IMR-90 (cell line): ENCODE measurements around the gene ICAM2. TPM values are rescaled to one million over a fixed set of nuclear protein-coding genes. Genes with fewer than 3 reads are reported as not detected.
A peak's percentile ranks its signal among the peaks of the same experiment; 100 is the strongest.

Source experiments
- ATAC-seq: fragments of 200-7000 bp; cut with Tn5 transposase; 2 replicates; pipeline ENCODE4 v1.9.1; 2020; ENCODE audit warnings: low read depth, mild to moderate bottlenecking, moderate library complexity
- BruUV-seq: library from RNA; stranded (reverse); fragments of 400-500 nt; replicated peaks from 2 replicates; lab custom pipeline; 2021; lab: Mats Ljungman, UMichigan
- CTCF ChIA-PET: fragments of 300-600 bp; formaldehyde crosslinking; extraction: SDS; loops from one replicate; lab custom pipeline; 2021; ENCODE audit warnings: antibody characterized with exemption; lab: Yijun Ruan, JAX
- POLR2A ChIA-PET: fragments of 300-600 bp; sonication (Branson Sonifier 250); formaldehyde crosslinking; loops from one replicate; lab custom pipeline; 2022; ENCODE audit warnings: antibody characterized with exemption; ENCODE audit not compliant: unreplicated experiment; lab: Charles Lee
- DNase-seq: peaks from one replicate; pipeline ENCODE4 v3.0.0; 2013
- H2AFZ ChIP-seq: replicated peaks from 2 replicates; pipeline ENCODE3; 2013; ENCODE audit warnings: low read length, mild to moderate bottlenecking; ENCODE audit not compliant: poor library complexity
- H2AK5ac ChIP-seq: 2 replicates; pipeline ENCODE4 v1.6.1; 2013; ENCODE audit warnings: low read depth, low read length, inconsistent platforms
- H2AK9ac ChIP-seq: replicated peaks from 2 replicates; pipeline ENCODE3; 2013; ENCODE audit warnings: mild to moderate bottlenecking, low read depth, low read length, moderate library complexity; ENCODE audit not compliant: poor library complexity
- H2BK120ac ChIP-seq: 2 replicates; pipeline ENCODE4 v1.6.1; 2013; ENCODE audit warnings: low read depth, low read length, inconsistent platforms
- H2BK15ac ChIP-seq: 3 replicates; pipeline ENCODE4 v1.6.1; 2013; ENCODE audit warnings: low read depth, low read length, inconsistent platforms
- H2BK20ac ChIP-seq: 2 replicates; pipeline ENCODE4 v1.6.1; 2013; ENCODE audit warnings: low read depth, mild to moderate bottlenecking, inconsistent platforms, low read length, moderate library complexity
- H2BK5ac ChIP-seq: 2 replicates; pipeline ENCODE4 v1.6.1; 2013; ENCODE audit warnings: mild to moderate bottlenecking, low read depth, low read length, inconsistent platforms; ENCODE audit not compliant: poor library complexity, severe bottlenecking
- H3K14ac ChIP-seq: replicated peaks from 2 replicates; pipeline ENCODE4 v1.6.1; 2013; ENCODE audit warnings: low read depth, low read length, inconsistent platforms
- H3K18ac ChIP-seq: 2 replicates; pipeline ENCODE4 v1.6.1; 2013; ENCODE audit warnings: low read depth, low read length, control low read depth
- H3K23ac ChIP-seq: 2 replicates; pipeline ENCODE4 v1.6.1; 2013; ENCODE audit warnings: low read depth, low read length, inconsistent platforms
- H3K27ac ChIP-seq: 2 replicates; pipeline ENCODE4 v1.5.1; 2013; ENCODE audit warnings: mild to moderate bottlenecking, control low read depth, low read length; ENCODE audit not compliant: insufficient read depth
- H3K27me3 ChIP-seq: 2 replicates; pipeline ENCODE4 v1.6.1; 2013; ENCODE audit warnings: low read length; ENCODE audit not compliant: control insufficient read depth, insufficient read depth
- H3K36me3 ChIP-seq: 2 replicates; pipeline ENCODE4 v1.6.1; 2013; ENCODE audit warnings: low read length, mixed read lengths; ENCODE audit not compliant: control insufficient read depth, insufficient read depth
- H3K4ac ChIP-seq: 2 replicates; pipeline ENCODE4 v1.6.1; 2013; ENCODE audit warnings: low read depth, low read length, inconsistent platforms
- H3K4me1 ChIP-seq: 2 replicates; pipeline ENCODE4 v1.6.1; 2013; ENCODE audit warnings: low read length, mixed read lengths; ENCODE audit not compliant: control insufficient read depth, insufficient read depth
- H3K4me2 ChIP-seq: 2 replicates; pipeline ENCODE4 v1.6.1; 2013; ENCODE audit warnings: low read depth, mild to moderate bottlenecking, control low read depth, low read length, moderate library complexity
- H3K4me3 ChIP-seq: 2 replicates; pipeline ENCODE4 v1.5.1; 2013; ENCODE audit warnings: low read depth, mild to moderate bottlenecking, control low read depth, low read length, moderate library complexity; ENCODE audit not compliant: insufficient read depth
- H3K56ac ChIP-seq: 2 replicates; pipeline ENCODE4 v1.6.1; 2013; ENCODE audit warnings: low read length, inconsistent platforms; ENCODE audit not compliant: insufficient read depth; ENCODE audit errors: extremely low read depth
- H3K79me1 ChIP-seq, 2 experiments: 2 replicates each; pipeline ENCODE4 v1.6.1; 2013; ENCODE audit warnings: low read length in 2 of 2, inconsistent platforms in 1 of 2, low read depth in 1 of 2
- H3K9ac ChIP-seq: 2 replicates; pipeline ENCODE4 v1.6.1; 2013; ENCODE audit warnings: low read depth, low read length, control low read depth
- H3K9me1 ChIP-seq: 2 replicates; pipeline ENCODE4 v1.6.1; 2013; ENCODE audit warnings: low read length, inconsistent platforms; ENCODE audit not compliant: insufficient read depth
- H3K9me3 ChIP-seq: 2 replicates; pipeline ENCODE4 v1.6.1; 2013; ENCODE audit warnings: low read length; ENCODE audit not compliant: control insufficient read depth, insufficient read depth
- H4K20me1 ChIP-seq: 2 replicates; pipeline ENCODE4 v1.6.1; 2013; ENCODE audit warnings: low read length, inconsistent platforms; ENCODE audit not compliant: insufficient read depth
- H4K5ac ChIP-seq: 2 replicates; pipeline ENCODE4 v1.6.1; 2013; ENCODE audit warnings: mild to moderate bottlenecking, low read depth, low read length, control low read depth
- H4K8ac ChIP-seq, 2 experiments: 2 replicates each; pipeline ENCODE4 v1.6.1; 2013; ENCODE audit warnings: low read depth in 2 of 2, low read length in 2 of 2, control low read depth in 1 of 2, inconsistent platforms in 1 of 2
- H4K91ac ChIP-seq: 2 replicates; pipeline ENCODE4 v1.6.1; 2013; ENCODE audit warnings: low read depth, low read length, inconsistent platforms; ENCODE audit not compliant: insufficient read depth
- BHLHE40 ChIP-seq: fragments of 150-350 bp; IDR thresholded peaks from 2 replicates; pipeline ENCODE4 v1.6.1; 2016; ENCODE audit warnings: mild to moderate bottlenecking, low read depth, low read length
- CEBPB ChIP-seq: IDR thresholded peaks from 2 replicates; pipeline ENCODE4 v1.6.1; 2012; ENCODE audit warnings: low read depth, low read length, improper control_type of control experiment
- CHD1 ChIP-seq: IDR thresholded peaks from 2 replicates; pipeline ENCODE4 v1.6.1; 2012; ENCODE audit warnings: low read depth, low read length, improper control_type of control experiment
- CTCF ChIP-seq: conservative IDR thresholded peaks from 2 replicates; pipeline ENCODE4 v1.5.1; 2012; ENCODE audit warnings: mild to moderate bottlenecking, low read depth, low read length, improper control_type of control experiment
- FOS ChIP-seq: fragments of 150-350 bp; IDR thresholded peaks from 2 replicates; pipeline ENCODE4 v1.6.1; 2016; ENCODE audit warnings: low read depth, low read length
- MAFK ChIP-seq: IDR thresholded peaks from 2 replicates; pipeline ENCODE4 v1.6.1; 2012; ENCODE audit warnings: low read depth, low read length, improper control_type of control experiment
- MAZ ChIP-seq: IDR thresholded peaks from 2 replicates; pipeline ENCODE4 v1.6.1; 2012; ENCODE audit warnings: low read depth, mild to moderate bottlenecking, low read length, improper control_type of control experiment, moderate library complexity, borderline replicate concordance
- MXI1 ChIP-seq: IDR thresholded peaks from 2 replicates; pipeline ENCODE4 v1.6.1; 2012; ENCODE audit warnings: low read depth, mild to moderate bottlenecking, low read length, moderate library complexity, borderline replicate concordance
- NFE2L2 ChIP-seq: fragments of 150-350 bp; IDR thresholded peaks from 2 replicates; pipeline ENCODE4 v1.6.1; 2016; ENCODE audit warnings: low read depth, mild to moderate bottlenecking, low read length
- POLR2A ChIP-seq: IDR thresholded peaks from 2 replicates; pipeline ENCODE4 v1.6.1; 2012; ENCODE audit warnings: mild to moderate bottlenecking, low read depth, low read length
- RAD21 ChIP-seq: IDR thresholded peaks from 2 replicates; pipeline ENCODE4 v1.6.1; 2012; ENCODE audit warnings: low read length, improper control_type of control experiment
- RCOR1 ChIP-seq: IDR thresholded peaks from 2 replicates; pipeline ENCODE4 v1.6.1; 2012; ENCODE audit warnings: mild to moderate bottlenecking, low read length, improper control_type of control experiment; ENCODE audit not compliant: insufficient replicate concordance
- RFX5 ChIP-seq: IDR thresholded peaks from 2 replicates; pipeline ENCODE4 v1.8.0; 2012; ENCODE audit warnings: low read depth, mild to moderate bottlenecking, low read length, moderate library complexity
- USF2 ChIP-seq: fragments of 150-350 bp; IDR thresholded peaks from 2 replicates; pipeline ENCODE4 v1.6.1; 2017; ENCODE audit warnings: mild to moderate bottlenecking, antibody characterized with exemption, low read length, low read depth
- WGBS, 2 experiments: methylation state at CpG; one replicate each; pipeline versions ENCODE4 v1.1.5 to v1.1.7; 2013; ENCODE audit warnings: missing lambda C conversion rate in 2 of 2; ENCODE audit not compliant: insufficient read length in 1 of 2; ENCODE audit errors: extremely low coverage in 2 of 2; 5-methylcytosine and 5-hydroxymethylcytosine counted together
- dilution Hi-C: fragments of 300-500 bp; cut with HindIII; formaldehyde crosslinking; loops from one replicate; pipeline ENCODE4 v1.14.3; 2018; ENCODE audit warnings: low sequenced_read_pairs; ENCODE audit not compliant: unreplicated experiment
- in situ Hi-C: fragments of 300-500 bp; cut with MboI; formaldehyde crosslinking; loops from 3 replicates; pipeline ENCODE4 v1.14.3; 2019; ENCODE audit warnings: low sequenced_read_pairs, inconsistent platforms, mixed read lengths
- intact Hi-C: fragments of 100-400 bp; cut with micrococcal nuclease; formaldehyde crosslinking; loops from 2 replicates; pipeline ENCODE4 v1.10.0; 2022
- polyA plus RNA-seq, 3 experiments: library from polyadenylated mRNA; depleted of rRNA; stranded (reverse); fragments of >200 nt; gene quantifications; 2 replicates each; pipeline ENCODE4 v1.2.3, GENCODE V29; 2012; ENCODE audit warnings: low replicate concordance in 1 of 3
- total RNA-seq: library from RNA; depleted of rRNA; stranded (reverse); fragments of >200 nt; gene quantifications from 2 replicates; pipeline ENCODE4 v1.2.3, GENCODE V29; 2012

ICAM2 gene
- total and polyA plus RNA-seq, 2 of the 4 experiments (the other 2 are of a cell fraction), result 0.12 TPM; not detected in 1

- no peak overlapping the region for H2BK5ac ChIP-seq
- peak overlapping the region; percentile 78 for H2AFZ ChIP-seq
- no peak overlapping the region for H3K27ac ChIP-seq
- H3K14ac ChIP-seq, result peak overlapping the region; percentile 43
- H3K4me3 ChIP-seq, result no peak overlapping the region
- H2BK20ac ChIP-seq, result peak overlapping the region; percentile 38; the same call in 1 of the 2 replicates
- H3K4me2 ChIP-seq, result no peak overlapping the region
- H3K9me1 ChIP-seq, result peaks cover 9% of the 10 kb centered on the region; the same call in 1 of the 2 replicates
- dilution Hi-C loops (no loop called here), in situ Hi-C loops (no loop called here), intact Hi-C loops (no loop called here)
- H3K23ac ChIP-seq, result no peak overlapping the region
- H3K4ac ChIP-seq, result peak overlapping the region; percentile 66; the same call in 1 of the 2 replicates
- peaks cover 12% of the 10 kb centered on the region; the same call in 1 of the 2 replicates for H3K27me3 ChIP-seq
- no peak overlapping the region for H3K56ac ChIP-seq
- H3K36me3 ChIP-seq, result no peaks in the 10 kb centered on the region
- WGBS, 2 experiments, result no CpG with 5 or more reads among the region's 13 CpGs
- H4K5ac ChIP-seq, result no peak overlapping the region
- H2AK9ac ChIP-seq, result peak overlapping the region; percentile 51
- ATAC-seq (no peak), DNase-seq (no peak)
- peaks cover 4% of the 10 kb centered on the region for H3K9me3 ChIP-seq
- H3K79me1 ChIP-seq, result no peaks in the 10 kb centered on the region
- no TSS peak for BruUV-seq
- H4K8ac ChIP-seq, result peak overlapping the region in 1 of 2 experiments; percentile 27; a peak in 1 of 4 replicates
- POLR2A ChIA-PET, result no interaction called here
- H2BK15ac ChIP-seq, result peak overlapping the region; percentile 83; the same call in 1 of the 3 replicates
- peak overlapping the region; percentile 49; the same call in 1 of the 2 replicates for H2BK120ac ChIP-seq
- no peak overlapping the region for H3K9ac ChIP-seq
- peak overlapping the region; percentile 95 for H2AK5ac ChIP-seq
- no peaks in the 10 kb centered on the region for H4K20me1 ChIP-seq
- H3K18ac ChIP-seq, result no peak overlapping the region
- CTCF ChIA-PET, result interaction anchor here (0.6 to 2.0 kb wide), 3 partner anchors 9 to 67 kb away, joined by 3 to 9 read pairs (median 3); partner anchors contain the start of gene GH1
- H3K4me1 ChIP-seq, result peaks cover 8% of the 10 kb centered on the region; the same call in 1 of the 2 replicates
- H4K91ac ChIP-seq, result peak overlapping the region; percentile 33; the same call in 1 of the 2 replicates
- TF ChIP-seq NFE2L2 (no peak), CHD1 (no peak), RCOR1 (no peak), BHLHE40 (no peak), RAD21 (no peak), MAFK (no peak), POLR2A (no peak), MXI1 (no peak), MAZ (no peak), RFX5 (no peak), USF2 (no peak), FOS (no peak), CTCF (no peak), CEBPB (no peak)
Measured at GRCh38 chr17:63985387-63986140, 34.9 kb downstream of the ICAM2 start.
